ENCODE results near the gene CCDC57.

- TF ChIP-seq EZH2 (IDR thresholded peaks at IDR 0.05; ENCODE audit: low read depth) (no peak), CTCF (conservative IDR thresholded peaks at IDR 0.05) (no peak)
These were observed 96.4 kb downstream of the CCDC57 start for GRCh38 chr17:82116246-82116645.

Measured in PC-9 (cell line).